Peyer's patch (tissue), 4 donors: ENCODE measurements around the gene EEF2K. TPM values are rescaled to one million over a fixed set of nuclear protein-coding genes. Genes with fewer than 3 reads are reported as not detected.

ENCODE experiments used
- DNase-seq, 3 donors: peaks; one replicate each; pipeline ENCODE4 v3.0.0-alpha.2; 2017 to 2019
- H3K27ac ChIP-seq, 4 donors: fragments of 200-600 bp; sonication (generic); one replicate each; pipeline ENCODE4 v1.5.1; 2016 to 2019
- H3K27me3 ChIP-seq, 2 donors: fragments of 200-600 bp; sonication (generic); one replicate each; pipeline ENCODE4 v1.5.1; 2019
- H3K36me3 ChIP-seq, 3 donors: fragments of 200-600 bp; sonication (generic); one replicate each; pipeline ENCODE4 v1.5.1; 2016 to 2019
- H3K4me1 ChIP-seq, 4 donors: fragments of 200-600 bp; sonication (generic); one replicate each; pipeline ENCODE4 v1.5.1; 2016 to 2019
- H3K4me3 ChIP-seq, 4 donors: fragments of 200-600 bp; sonication (generic); 1 replicate in 3 of 4; 2 replicates in 1 of 4; pipeline ENCODE4 v1.5.1; 2016 to 2019; ENCODE audit warnings: mild to moderate bottlenecking in 1 of 4
- H3K9me3 ChIP-seq, 4 donors: fragments of 200-600 bp; sonication (generic); one replicate each; pipeline ENCODE4 v1.5.1; 2016 to 2019; ENCODE audit warnings: mild to moderate bottlenecking in 1 of 4
- POLR2A ChIP-seq, 2 donors: fragments of 450-650 bp; IDR thresholded peaks; one replicate each; pipeline ENCODE4 v1.5.1; 2017; ENCODE audit warnings: antibody characterized with exemption in 2 of 2, mild to moderate bottlenecking in 2 of 2, moderate library complexity in 2 of 2
- total RNA-seq, 4 donors: library from RNA; depleted of rRNA; stranded (reverse); fragments of >200 nt; gene quantifications; one replicate each; pipeline ENCODE4 v1.1.0, GENCODE V29; 2016
- TF ChIP-seq, protein P1 (sequence below), 6 experiments: fragments of 450-650 bp in 4 of 6; fragments of 200-600 bp in 2 of 6; sonication (generic) in 1 of 6; IDR thresholded peaks; one replicate each; pipeline ENCODE4 v1.5.1; 2017 to 2019; ENCODE audit warnings: antibody characterized with exemption in 6 of 6, mild to moderate bottlenecking in 3 of 6, moderate library complexity in 1 of 6

Gene EEF2K
- total RNA-seq, 4 donors from 2014 or later = 26.9 to 46.4 (median 36.1) TPM

DNA sequence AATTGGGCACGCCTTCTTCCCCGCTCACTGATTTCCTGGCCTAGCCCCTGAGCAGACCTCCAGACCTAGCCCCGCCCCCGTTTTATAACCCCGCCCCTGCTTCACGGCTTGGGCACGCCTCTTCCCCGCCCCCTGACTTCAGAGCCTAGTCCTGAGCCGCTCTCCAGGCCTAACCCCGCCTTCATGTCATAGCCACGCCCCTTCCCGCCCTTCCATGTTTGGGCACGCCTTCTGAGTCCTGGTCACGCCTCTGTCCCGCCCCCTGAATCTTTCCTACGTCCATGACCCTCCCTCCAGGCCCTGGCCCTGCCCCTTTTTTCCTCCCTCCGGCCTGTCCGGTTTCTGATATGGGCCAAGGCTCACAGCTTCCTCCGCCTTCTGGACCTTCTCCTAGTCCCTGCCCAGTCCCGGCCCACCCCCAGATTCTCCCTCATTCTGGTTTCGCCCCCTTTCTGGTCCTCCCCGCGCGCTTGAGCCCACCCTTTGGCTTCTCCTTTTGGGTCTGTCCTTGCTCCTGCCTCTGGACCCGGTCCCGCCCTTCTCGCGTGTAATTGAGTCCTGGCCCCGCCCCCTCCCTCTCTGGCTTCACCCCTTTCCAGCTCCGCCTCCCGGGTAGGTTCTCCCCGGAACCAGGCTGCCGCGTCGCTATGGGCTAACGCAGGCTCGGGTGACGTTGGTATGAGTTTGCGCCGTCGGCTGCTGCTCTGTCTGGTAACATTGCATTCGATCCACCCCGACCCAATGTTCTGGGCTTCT is 15.1 kb upstream of the EEF2K start:
- peaks cover 0 to 29% (median 13%) of the 10 kb centered on the region in 4 donors for H3K4me1 ChIP-seq
- peak overlapping the region; percentile 95 to 98 (median 97) for H3K27ac ChIP-seq
- TF ChIP-seq, protein P1, sequence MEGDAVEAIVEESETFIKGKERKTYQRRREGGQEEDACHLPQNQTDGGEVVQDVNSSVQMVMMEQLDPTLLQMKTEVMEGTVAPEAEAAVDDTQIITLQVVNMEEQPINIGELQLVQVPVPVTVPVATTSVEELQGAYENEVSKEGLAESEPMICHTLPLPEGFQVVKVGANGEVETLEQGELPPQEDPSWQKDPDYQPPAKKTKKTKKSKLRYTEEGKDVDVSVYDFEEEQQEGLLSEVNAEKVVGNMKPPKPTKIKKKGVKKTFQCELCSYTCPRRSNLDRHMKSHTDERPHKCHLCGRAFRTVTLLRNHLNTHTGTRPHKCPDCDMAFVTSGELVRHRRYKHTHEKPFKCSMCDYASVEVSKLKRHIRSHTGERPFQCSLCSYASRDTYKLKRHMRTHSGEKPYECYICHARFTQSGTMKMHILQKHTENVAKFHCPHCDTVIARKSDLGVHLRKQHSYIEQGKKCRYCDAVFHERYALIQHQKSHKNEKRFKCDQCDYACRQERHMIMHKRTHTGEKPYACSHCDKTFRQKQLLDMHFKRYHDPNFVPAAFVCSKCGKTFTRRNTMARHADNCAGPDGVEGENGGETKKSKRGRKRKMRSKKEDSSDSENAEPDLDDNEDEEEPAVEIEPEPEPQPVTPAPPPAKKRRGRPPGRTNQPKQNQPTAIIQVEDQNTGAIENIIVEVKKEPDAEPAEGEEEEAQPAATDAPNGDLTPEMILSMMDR (IDR thresholded peaks at IDR 0.05) = no peak
- peak; percentile 82 to 95 for TF ChIP-seq POLR2A (IDR thresholded peaks at IDR 0.05)
- H3K9me3 ChIP-seq = no peaks in the 10 kb centered on the region
- no peaks in the 10 kb centered on the region for H3K36me3 ChIP-seq
- H3K4me3 ChIP-seq = peak overlapping the region; percentile 53 to 71 (median 63)
- no peaks in the 10 kb centered on the region for H3K27me3 ChIP-seq
- peak; percentile 100 for DNase-seq

DNA sequence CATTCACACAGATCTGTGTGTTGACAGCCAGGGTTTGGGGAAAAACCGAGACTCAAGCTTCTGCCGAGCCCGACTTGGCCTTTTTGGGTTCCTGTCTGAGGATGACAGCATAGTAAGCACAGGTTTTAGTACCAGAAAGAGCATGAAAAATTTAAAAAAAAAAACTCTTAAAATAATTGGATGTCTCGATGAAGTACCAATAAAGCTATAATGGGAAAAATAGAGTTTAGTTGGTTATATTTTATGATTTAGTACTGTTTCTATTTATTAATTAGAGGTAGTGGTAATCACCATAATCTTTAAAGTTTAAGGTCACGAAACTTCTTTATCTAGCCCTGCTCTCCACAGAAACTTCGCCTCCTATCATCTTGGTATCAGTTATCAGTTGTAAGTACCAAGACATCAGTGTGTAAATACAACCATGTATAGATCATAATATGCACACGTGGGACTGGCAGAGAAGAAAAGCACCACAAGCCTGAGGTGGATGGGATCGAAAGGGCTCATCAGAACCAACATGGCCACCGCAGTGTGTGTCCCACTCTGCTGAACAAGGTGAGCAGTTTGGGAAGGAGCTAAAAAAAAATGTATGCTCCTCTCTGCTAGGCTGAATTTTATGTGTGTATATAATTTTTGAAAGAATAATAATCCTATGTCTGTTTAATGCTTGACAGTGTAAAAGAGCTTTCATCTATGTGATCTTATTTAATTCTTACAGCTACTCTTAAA is 14.4 kb upstream of the EEF2K start:
- peak in 2 of 3 donors; percentile 40 to 60 for DNase-seq
- no peak for TF ChIP-seq POLR2A (IDR thresholded peaks at IDR 0.05)
- TF ChIP-seq, protein P1 (IDR thresholded peaks at IDR 0.05) = no peak
- Histone ChIP-seq H3K9me3 (no peaks in the 10 kb centered on the region), H3K27me3 (no peaks in the 10 kb centered on the region), H3K27ac (peak overlapping the region; percentile 95 to 98 (median 97)), H3K4me1 (peaks cover 0 to 29% (median 13%) of the 10 kb centered on the region in 4 donors), H3K4me3 (peak overlapping the region; percentile 42 to 62 (median 52)), H3K36me3 (no peaks in the 10 kb centered on the region)

DNA sequence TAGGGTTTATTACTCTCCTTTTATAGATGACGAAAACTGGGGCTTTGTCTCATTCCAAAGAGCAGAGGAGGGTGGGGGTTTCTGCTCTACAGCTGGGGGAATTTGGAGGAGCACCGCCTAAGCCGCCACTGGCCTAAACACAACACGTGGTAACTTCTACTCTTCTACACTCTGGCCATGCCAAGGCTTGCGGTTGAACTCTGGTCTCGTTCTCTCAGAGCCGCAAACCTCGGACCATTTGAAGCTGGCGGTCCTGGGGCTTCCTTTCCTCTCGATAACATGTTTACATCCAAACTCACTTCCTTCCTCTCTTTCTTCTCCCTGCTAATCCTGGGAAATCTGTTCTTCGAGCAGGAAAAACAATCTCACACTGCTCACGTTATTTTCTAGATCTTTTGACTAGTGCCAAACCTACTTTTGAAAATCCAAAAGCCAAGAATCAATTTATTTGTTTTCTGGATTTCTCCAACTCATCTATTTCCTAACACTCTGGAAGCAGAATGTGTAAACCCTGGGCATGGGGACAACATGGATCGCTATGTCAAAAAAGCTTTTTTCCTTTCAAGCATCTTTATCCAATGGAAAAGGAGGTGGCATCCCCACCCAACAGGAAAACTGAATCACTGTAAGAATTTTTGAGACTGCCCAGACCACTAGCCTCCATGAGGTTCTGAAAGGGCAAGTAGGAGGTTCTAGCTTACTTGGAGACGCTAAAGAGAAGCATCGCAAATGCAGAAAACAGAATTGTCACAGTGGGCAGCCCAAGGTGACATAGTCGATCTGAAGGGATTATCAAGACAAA is 13.6 kb upstream of the EEF2K start:
- Histone ChIP-seq H3K27ac (peak overlapping the region; percentile 95 to 98 (median 97)), H3K27me3 (no peaks in the 10 kb centered on the region), H3K9me3 (no peaks in the 10 kb centered on the region), H3K36me3 (no peaks in the 10 kb centered on the region), H3K4me3 (peak overlapping the region in 3 of 4 donors; percentile 52 to 62 (median 53)), H3K4me1 (peaks cover 0 to 29% (median 13%) of the 10 kb centered on the region in 4 donors)
- DNase-seq = peak; percentile 69 to 94 (median 87)
- peak in 1 of 2 donors; percentile 22 for TF ChIP-seq POLR2A (IDR thresholded peaks at IDR 0.05)
- TF ChIP-seq, protein P1 (IDR thresholded peaks at IDR 0.05) = no peak

DNA sequence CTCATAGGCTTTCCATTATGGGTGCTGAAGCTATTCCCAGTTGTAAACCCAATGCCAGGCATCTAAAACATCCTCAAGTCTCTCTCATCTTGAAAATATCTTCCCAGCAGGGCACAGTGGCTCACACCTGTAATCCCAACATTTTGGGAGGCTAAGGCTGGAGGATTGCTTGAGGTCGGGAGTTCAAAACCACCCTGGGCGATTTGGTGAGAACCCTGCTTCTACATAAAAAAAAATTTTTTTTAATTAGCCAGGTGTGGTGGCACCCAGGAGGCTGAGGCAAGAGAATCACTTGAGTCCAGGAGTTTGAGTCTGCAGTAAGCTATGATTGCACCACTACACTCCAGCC is 13.0 kb upstream of the EEF2K start:
- Histone ChIP-seq H3K4me3 (no peak overlapping the region), H3K9me3 (no peaks in the 10 kb centered on the region), H3K27ac (peak overlapping the region; percentile 95 to 98 (median 97)), H3K36me3 (no peaks in the 10 kb centered on the region), H3K27me3 (no peaks in the 10 kb centered on the region), H3K4me1 (peaks cover 0 to 29% (median 13%) of the 10 kb centered on the region in 4 donors)
- no peak for DNase-seq
- no peak for TF ChIP-seq POLR2A (IDR thresholded peaks at IDR 0.05)
- TF ChIP-seq, protein P1 (IDR thresholded peaks at IDR 0.05) = no peak

DNA sequence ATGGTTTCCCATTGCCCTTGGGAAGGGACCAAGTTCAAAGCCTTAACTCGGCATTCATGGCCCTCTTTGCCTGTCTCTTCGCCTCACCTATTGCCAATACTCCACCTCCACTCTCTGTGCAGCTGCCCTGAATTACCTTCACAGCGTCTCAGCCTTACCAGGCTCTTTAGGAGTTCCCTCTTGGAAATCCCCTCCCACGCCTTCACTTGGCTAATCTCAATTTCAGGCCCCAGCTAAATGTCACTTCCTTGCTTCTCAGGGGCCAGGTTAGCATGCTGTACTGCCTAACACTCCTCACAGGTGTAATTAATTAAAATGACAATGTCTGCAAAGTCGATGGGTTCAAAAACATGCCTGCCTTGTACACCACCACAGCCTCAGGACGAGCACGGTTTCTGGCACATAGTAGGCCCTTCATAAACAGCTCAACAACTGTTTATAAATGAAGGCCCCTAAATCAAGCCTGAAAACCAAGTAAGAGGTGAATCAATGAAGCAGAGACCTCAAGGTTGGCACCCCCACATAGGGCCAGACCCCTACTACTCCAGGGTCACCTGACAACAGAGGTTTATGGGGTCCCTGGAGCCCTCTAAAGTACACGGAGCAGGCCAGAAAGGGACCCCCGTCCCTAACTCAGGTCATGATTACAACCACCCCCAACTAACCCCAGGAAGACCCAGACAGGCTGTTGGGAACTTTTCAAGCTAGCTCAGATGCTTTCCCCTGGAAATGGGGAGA is 11.2 kb upstream of the EEF2K start:
- Histone ChIP-seq H3K27ac (peak overlapping the region; percentile 48 to 77 (median 62)), H3K36me3 (no peaks in the 10 kb centered on the region), H3K27me3 (no peaks in the 10 kb centered on the region), H3K4me3 (no peak overlapping the region), H3K4me1 (peaks cover 0 to 16% (median 4%) of the 10 kb centered on the region in 4 donors), H3K9me3 (no peaks in the 10 kb centered on the region)
- TF ChIP-seq, protein P1 (IDR thresholded peaks at IDR 0.05) = no peak
- TF ChIP-seq POLR2A (IDR thresholded peaks at IDR 0.05) = no peak
- DNase-seq = no peak
